ENCODE results near the gene SDF2L1. TPM values are rescaled to one million over a fixed set of nuclear protein-coding genes. Genes with fewer than 3 reads are reported as not detected.

The SDF2L1 gene
- total and polyA plus RNA-seq, 10 of the 15 experiments (the other 5 are each of a cell fraction or from before 2014, with no cell fraction given) = 3.0 to 214 (median 55.5) TPM

DNA sequence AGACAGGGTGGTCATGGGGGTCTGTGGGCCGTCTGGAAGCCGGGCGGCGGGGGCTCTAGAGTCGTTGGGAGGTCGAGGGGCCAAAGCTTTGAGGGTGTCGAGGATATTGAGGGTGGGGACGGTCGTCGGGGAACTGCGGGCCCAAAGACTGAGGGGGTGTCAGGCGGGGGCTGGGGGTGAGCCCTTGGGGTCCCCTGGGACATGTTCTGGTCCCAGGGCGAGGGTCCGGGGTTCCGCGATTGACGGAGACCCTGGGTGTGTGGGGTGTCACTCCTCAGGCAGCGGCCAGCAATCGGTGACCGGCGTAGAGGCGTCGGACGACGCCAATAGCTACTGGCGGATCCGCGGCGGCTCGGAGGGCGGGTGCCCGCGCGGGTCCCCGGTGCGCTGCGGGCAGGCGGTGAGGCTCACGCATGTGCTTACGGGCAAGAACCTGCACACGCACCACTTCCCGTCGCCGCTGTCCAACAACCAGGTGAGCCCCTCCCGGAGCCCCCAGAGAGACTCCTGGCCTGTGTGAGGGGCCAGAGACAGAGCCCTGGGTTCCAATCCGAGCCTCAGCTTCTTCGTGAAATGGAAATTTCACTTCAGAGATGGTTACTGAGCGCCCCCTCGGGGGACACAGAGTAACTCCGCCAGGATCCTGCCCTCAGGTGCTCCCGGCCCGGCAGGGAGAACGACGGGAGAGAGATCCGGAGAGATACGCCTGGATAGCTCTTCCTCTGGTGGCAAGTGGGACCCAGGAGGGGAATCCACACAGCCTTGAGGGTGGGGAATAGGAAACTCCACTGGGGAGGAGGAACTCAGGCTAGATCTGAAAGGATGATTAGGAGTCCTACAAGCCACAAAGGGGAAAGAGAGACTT is 714 bp downstream of the SDF2L1 start (continued):
- no peak for TF ChIP-seq E4F1 (IDR thresholded peaks at IDR 0.05; ENCODE audit: borderline replicate concordance, partially characterized antibody)
- no peak for TF ChIP-seq BACH1 (IDR thresholded peaks at IDR 0.05; ENCODE audit: borderline replicate concordance)
- TF ChIP-seq ATF2 (IDR thresholded peaks at IDR 0.05; ENCODE audit: low read length) = no peak
- TF ChIP-seq EGR1 (IDR thresholded peaks at IDR 0.05; ENCODE audit: borderline replicate concordance in 1 of 2, low read depth in 2 of 2, low read length in 2 of 2) = no peak
- TF ChIP-seq LARP7 (IDR thresholded peaks at IDR 0.05) = no peak; the same call in 1 of the 2 replicates
- TF ChIP-seq SMC3 (IDR thresholded peaks at IDR 0.05; ENCODE audit: borderline replicate concordance, low read length) = peak; percentile 45; the same call in 1 of the 2 replicates
- no peak; the same call in 1 of the 2 replicates for TF ChIP-seq TAF1 (IDR thresholded peaks at IDR 0.05; ENCODE audit: borderline replicate concordance, low read depth, low read length)
- no peak for TF ChIP-seq SREBF1 (IDR thresholded peaks at IDR 0.05; ENCODE audit: low read length)
- no peak for TF ChIP-seq NFYB (IDR thresholded peaks at IDR 0.05; ENCODE audit: insufficient read depth, low read depth, low read length)
- no peak for TF ChIP-seq NR2C1 (IDR thresholded peaks at IDR 0.05)
- TF ChIP-seq, protein P1, sequence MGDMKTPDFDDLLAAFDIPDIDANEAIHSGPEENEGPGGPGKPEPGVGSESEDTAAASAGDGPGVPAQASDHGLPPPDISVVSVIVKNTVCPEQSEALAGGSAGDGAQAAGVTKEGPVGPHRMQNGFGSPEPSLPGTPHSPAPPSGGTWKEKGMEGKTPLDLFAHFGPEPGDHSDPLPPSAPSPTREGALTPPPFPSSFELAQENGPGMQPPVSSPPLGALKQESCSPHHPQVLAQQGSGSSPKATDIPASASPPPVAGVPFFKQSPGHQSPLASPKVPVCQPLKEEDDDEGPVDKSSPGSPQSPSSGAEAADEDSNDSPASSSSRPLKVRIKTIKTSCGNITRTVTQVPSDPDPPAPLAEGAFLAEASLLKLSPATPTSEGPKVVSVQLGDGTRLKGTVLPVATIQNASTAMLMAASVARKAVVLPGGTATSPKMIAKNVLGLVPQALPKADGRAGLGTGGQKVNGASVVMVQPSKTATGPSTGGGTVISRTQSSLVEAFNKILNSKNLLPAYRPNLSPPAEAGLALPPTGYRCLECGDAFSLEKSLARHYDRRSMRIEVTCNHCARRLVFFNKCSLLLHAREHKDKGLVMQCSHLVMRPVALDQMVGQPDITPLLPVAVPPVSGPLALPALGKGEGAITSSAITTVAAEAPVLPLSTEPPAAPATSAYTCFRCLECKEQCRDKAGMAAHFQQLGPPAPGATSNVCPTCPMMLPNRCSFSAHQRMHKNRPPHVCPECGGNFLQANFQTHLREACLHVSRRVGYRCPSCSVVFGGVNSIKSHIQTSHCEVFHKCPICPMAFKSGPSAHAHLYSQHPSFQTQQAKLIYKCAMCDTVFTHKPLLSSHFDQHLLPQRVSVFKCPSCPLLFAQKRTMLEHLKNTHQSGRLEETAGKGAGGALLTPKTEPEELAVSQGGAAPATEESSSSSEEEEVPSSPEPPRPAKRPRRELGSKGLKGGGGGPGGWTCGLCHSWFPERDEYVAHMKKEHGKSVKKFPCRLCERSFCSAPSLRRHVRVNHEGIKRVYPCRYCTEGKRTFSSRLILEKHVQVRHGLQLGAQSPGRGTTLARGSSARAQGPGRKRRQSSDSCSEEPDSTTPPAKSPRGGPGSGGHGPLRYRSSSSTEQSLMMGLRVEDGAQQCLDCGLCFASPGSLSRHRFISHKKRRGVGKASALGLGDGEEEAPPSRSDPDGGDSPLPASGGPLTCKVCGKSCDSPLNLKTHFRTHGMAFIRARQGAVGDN (IDR thresholded peaks at IDR 0.05) = no peak
- no peak for TF ChIP-seq SMAD5 (IDR thresholded peaks at IDR 0.05; ENCODE audit: low read depth)
- no peak for TF ChIP-seq ATF7 (IDR thresholded peaks at IDR 0.05; ENCODE audit: low read depth)
- no peak for TF ChIP-seq ZNF622 (IDR thresholded peaks at IDR 0.05)
- no peak for TF ChIP-seq POLR2A (IDR thresholded peaks at IDR 0.05; ENCODE audit: low read depth, low read length)
- peak in 1 of 2 experiments; percentile 24; a peak in 1 of 4 replicates for TF ChIP-seq BHLHE40 (IDR thresholded peaks at IDR 0.05; ENCODE audit: borderline replicate concordance in 1 of 2, low read depth in 2 of 2, low read length in 1 of 2)
- TF ChIP-seq SKIL (IDR thresholded peaks at IDR 0.05; ENCODE audit: low read depth, poor library complexity, severe bottlenecking) = no peak
- no peak for TF ChIP-seq SUPT20H (IDR thresholded peaks at IDR 0.05; ENCODE audit: borderline replicate concordance, control insufficient read depth, low read depth, low read length)

All from GM12878 (cell line).